GM19240 (cell line): ENCODE results near the gene ERICH2.

Source experiments
- DNase-seq: peaks from one replicate; pipeline ENCODE4 v3.0.0; 2011; ENCODE audit warnings: low spot score; ENCODE audit not compliant: insufficient read length

The ERICH2 gene

DNA sequence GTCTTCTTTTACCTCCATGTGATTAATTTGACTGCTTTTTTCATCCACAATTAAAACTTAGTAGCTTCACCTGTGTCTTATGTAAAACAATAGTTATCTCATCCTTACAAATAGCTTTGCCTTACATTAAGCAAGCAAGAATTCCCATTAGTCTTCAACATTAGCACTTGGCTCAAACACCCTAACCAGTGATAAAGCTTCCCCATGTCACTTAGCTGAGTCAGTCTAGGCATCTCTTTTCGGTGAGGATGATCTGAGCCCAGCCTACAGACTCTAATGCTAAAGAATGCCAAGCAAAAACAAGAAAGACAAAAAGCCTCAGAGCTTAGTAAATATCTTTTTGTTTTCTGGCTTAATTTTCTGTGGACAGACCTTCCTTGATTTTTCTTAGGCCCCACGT lies 72.6 kb downstream of the ERICH2 start:
- DNase-seq: no peak

DNA sequence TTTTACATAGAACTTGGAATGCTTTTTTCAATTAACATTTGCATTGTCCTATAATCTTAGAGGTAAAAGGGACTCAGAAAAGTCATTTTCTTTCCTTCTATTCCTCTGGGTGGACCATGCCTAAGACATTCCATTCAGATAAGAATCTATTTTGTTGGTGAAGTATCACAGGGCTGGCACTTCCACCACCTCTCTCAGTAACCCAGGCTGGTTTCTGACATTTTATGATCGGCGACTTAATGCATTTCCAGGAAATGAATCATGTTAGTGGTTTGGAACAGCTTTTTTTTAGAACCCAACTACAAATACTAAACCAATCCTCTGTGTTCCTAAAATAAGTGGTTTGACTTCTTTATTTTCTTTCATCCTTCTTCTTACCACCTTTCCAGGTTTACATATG lies 73.5 kb downstream of the ERICH2 start:
- no peak for DNase-seq

DNA sequence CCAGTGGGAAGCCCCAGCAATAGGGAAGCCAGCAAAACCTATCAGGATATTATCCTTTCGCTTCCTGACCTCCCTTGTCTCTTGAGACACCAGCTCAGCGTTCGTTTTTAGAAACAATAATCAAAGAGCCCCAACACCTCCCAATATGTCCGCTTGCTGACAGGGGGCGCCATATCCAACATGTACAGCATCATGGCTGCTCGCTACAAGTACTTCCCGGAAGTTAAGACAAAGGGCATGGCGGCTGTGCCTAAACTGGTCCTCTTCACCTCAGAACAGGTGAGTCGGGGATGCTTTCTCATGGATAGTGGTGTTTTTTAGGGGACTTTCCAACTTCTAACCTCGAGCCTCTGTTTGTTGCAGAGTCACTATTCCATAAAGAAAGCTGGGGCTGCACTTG lies 75.2 kb downstream of the ERICH2 start:
- DNase-seq: no peak

DNA sequence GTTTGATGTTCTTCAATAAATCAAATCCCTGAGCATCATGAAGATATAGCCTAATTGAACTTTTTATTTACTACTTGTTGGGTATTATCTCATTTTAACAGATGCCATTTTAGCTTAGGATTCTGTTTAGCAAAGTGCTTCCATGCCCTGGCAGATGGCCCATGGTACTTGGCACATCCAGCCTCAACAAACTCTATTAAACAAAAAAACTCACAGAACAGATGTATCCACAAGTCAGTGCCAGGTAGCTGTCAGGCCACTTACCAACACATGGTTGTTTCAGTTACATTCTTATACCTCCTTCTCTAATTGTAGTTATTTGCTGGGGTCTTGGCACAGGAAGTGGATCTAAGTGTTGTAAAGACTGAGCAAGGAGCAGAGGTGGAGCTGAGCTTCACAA lies 76.1 kb downstream of the ERICH2 start:
- no peak for DNase-seq

DNA sequence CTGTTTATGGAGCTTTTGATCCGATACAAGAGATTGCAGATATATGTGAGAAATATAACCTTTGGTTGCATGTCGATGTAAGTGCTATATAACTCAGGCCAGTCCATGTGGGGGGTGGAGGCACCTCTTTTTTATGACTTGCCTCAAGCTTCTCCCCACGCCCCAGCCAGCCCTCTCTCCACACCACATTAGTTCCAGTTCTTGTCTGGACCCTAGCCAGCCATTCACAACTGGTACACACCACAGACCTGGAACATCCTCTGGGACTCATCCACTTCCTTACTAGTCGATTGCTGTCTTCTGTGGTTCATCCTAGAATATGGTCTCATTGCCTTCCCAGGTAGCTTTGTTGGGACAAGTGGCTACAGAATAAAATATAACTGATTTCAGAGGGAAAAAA lies 77.5 kb downstream of the ERICH2 start:
- no peak for DNase-seq
